Superior temporal gyrus (tissue), 1 donor: ENCODE data around the gene CHM.
A peak's percentile ranks its signal among the peaks of the same experiment; 100 is the strongest.
"Not testable (repeated sequence)": the region's sequence is repeated elsewhere in the genome, so short reads cannot be mapped to it uniquely, and the experiment has no call there.

Experiments
- DNase-seq: peaks from one replicate; pipeline ENCODE4 v3.0.0-alpha.2; 2016; ENCODE audit errors: extremely low spot score

CHM gene

DNA sequence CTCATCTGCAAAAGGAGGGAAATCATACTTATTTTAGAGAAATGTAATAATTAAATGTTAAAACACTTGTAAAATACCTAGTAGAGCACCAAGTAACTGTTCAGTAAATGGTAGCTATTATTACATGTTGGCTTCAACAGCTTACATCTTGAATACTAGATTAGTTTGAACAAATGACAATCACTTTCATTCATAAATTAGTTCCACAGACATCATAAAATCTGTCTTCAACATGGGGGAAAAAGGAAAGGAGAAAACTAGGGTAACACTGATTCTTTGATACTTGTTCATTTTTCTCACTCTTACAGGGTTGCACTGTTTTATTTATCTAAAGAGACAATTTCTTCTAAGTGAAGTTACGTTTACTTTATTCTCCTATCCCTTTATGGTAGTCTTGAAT, 51.7 kb downstream of the CHM start:
- DNase-seq = no peak

DNA sequence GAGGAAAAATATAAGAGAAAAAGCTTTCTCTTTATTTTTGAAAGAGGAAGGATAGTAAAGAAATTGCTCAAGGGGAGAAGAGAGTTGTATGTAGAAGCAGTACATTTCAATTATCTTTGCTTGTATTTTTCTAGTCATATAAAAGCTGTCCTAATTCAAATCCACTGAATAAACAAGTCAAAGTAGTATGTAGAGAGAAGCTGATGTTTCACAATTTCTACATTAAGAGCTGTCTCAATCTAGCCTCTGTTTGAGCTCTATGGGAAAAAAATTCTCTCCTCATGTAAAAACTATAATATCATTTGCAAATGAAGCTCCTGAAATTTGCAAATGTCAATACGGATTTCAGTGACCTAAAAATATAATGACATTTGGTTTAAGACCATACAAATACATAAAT, 52.6 kb downstream of the CHM start:
- no peak for DNase-seq

DNA sequence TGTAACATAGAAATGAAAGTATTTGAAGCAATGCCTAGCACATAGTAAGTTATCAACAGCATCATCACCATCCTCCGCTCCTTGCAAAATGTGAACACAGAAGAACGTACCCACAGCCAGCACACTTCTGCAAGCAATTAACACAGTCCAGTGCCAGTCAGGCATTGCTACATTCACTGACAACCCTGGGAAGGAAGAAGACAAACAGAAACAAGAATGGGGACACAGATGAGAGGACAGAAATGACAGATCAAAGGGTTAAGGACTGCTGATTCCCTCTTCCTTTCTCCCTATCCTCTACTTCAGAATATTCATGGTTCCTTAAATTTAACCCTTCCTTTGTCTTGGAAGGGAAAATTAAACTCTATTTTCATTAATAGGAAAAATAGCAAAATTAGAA, 53.1 kb downstream of the CHM start:
- DNase-seq = no peak

- DNase-seq = no peak
These were observed 53.7 kb downstream of the CHM start for GRCh38 chrX:85993539-85994197.

- no peak for DNase-seq
These were observed 54.5 kb downstream of the CHM start for GRCh38 chrX:85992811-85993229.

DNA sequence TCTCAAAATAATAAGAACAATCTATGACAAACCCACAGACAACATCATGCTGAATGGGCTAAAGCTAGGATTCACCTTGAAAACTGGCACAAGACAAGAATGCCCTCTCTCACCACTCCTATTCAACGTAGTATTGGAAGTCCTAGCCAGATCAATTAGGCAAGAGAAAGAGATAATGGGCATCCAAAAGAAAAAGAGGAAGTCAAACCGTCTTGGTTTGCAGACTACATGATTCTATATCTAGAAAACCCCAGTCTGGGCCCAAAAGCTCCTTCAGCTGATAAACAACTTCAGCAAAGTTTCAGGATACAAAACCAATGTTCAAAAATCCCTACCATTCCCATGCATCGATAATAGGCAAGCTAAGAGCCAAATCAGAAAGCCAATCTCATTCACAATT, 59.0 kb downstream of the CHM start:
- DNase-seq = no peak

DNA sequence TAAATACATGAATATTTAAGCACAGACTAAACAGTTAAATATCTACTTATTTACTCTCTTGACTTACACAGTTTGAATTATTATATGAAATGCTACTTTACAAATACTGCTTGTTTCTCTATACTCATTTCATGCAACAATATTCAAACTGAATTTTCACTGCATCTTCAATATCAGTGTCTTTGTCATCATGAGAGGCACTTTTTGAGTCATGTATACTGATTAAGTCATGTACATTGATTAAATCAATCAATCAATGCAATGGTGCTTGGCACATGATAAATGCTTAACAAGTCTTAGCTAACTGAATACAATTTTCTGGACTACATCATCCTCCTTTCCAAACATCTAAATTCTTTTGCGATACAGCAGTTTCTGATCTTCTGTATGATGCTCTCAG, 67.1 kb downstream of the CHM start:
- no peak for DNase-seq

DNA sequence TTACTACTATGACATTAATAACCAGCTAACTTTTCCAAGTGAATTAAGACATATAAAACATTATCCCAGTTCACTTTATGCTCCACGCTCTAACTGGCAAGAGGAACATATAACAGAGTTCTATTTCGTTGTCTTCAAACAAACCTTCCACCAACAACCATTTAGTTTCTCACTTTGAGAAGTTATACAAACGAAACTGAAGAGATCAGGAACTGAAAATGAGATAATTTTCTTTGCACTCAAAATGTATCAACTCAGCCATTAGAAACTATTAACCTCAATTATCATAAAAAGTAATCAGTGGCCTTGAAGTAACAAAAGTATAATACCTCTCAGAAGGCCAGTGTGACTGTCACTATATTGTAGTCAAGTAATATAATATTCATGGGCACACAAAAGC, 70.1 kb downstream of the CHM start:
- DNase-seq = no peak

- not testable (repeated sequence) for DNase-seq
These were observed 75.0 kb downstream of the CHM start for GRCh38 chrX:85972351-85972750.

DNA sequence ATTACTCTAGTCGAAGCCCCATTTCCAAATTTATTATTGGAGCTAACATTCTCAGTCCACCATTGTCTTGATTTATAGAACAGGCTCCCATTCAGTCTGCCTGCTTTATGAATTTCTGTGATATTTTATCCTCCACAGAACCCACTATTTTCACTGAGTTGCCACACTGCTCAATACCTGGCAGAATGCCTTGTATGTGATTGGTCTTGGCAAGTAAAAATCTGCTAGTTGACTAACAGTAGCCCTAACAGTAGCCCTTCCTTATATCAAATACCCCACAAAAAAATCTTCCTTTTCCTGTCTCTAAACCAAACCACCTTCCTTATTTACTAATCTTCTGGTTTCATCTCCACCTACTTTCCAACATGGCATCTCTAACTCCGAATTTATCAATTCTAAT, 82.6 kb downstream of the CHM start:
- DNase-seq = no peak

- peak; percentile 42 for DNase-seq
These were observed 83.6 kb downstream of the CHM start for GRCh38 chrX:85963736-85964135.

- DNase-seq = no peak
These were observed 91.8 kb downstream of the CHM start for GRCh38 chrX:85955510-85955909.

GRCh38 chrX:85944751-85945150, 102.6 kb downstream of the CHM start:
- DNase-seq = not testable (repeated sequence)

- no peak for DNase-seq
These were observed 106.1 kb downstream of the CHM start for GRCh38 chrX:85941275-85941674.

DNA sequence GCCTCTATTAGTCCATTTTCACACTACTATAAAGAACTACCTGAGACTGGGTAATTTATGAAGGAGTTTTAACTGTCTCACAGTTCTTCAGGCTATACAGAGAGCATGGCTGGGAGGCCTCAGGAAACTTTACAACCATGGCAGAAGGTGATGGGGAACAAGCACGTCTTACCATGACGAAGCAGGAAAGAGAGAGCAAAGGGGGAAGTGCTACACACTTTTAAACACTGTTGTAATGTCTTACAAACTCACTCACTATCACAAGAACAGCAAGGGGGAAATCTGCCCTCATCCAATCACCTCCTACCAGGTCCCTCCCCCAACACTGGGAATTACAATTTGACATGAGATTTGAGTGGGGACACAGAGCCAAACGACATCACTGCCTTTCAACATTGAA, 107.4 kb downstream of the CHM start:
- not testable (repeated sequence) for DNase-seq

DNA sequence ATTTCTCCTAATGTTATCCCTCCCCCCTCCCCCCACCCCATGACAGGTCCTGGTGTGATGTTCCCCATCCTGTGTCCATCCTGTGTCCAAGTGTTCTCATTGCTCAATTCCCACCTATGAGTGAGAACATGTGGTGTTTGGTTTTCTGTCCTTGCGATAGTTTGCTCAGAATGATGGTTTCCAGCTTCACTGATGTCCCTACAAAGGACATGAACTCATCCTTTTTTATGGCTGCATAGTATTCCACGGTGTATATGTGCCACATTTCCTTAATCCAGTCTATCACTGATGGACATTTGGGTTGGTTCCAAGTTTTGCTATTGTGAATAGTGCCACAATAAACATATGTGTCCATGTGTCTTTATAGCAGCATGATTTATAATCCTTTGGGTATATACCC, 113.0 kb downstream of the CHM start:
- not testable (repeated sequence) for DNase-seq

DNA sequence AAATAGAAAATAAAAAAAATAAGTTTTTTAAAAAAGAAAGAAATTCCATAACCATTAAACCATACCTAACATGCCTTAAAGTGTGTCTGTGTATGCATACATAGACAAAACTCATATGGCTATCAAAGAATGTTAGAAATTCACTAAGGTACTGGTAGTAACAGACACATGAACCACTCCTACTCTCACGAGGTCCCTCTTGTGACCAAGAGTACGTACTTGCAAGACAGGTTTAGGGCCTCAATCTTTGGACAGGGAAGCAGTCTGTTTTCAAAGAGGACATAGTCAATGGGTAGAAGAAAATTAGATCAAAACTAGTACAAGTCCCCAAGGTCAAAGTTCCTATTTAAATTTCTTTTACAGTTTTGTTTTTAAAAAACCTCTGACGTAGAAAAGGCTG, 117.3 kb downstream of the CHM start:
- DNase-seq = no peak

GRCh38 chrX:85928606-85929005, 118.8 kb downstream of the CHM start:
- DNase-seq = no peak

DNA sequence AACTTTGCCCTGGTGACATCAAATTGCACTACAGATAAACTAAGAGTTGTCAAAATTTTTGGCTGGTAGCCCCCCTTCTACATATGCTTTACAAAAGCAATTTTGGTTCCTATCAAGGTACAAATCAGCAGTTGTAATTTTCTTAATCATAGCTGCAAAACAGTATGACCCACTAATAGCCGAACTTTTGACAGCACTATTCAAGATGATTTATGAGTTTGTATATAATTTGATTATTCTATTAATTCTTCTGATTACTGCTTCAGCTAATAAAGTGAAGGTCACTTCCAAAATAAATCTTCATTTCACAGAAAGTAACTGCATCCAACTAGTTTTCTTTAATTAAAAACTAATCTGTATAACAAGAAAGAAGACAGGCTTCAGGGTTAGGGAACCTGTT, 119.6 kb downstream of the CHM start:
- no peak for DNase-seq

GRCh38 chrX:85922821-85923220, 124.5 kb downstream of the CHM start:
- DNase-seq = peak; percentile 12

GRCh38 chrX:85916656-85917280, 130.6 kb downstream of the CHM start:
- not testable (repeated sequence) for DNase-seq

- no peak for DNase-seq
These were observed 132.9 kb downstream of the CHM start for GRCh38 chrX:85914431-85914830.

GRCh38 chrX:85907316-85907715, 140.0 kb downstream of the CHM start:
- DNase-seq = no peak

DNA sequence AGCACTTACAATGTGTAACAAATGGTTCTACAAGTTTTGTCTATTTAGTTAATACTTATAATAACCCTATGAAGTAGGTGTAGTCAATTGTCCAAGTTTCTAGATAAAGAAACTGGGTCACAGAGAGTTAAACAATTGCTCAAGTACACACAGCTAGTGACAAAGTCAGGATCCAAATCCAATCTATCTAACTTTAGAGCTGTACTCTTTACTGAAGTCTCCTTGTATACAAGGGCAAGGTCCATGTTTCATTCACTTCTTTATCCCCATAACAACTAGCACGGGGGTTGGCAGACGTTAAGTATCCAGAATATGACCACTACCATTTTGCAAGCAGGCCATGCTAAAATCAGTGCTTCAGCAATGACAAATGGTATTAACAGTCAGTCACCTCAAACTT, 141.0 kb downstream of the CHM start:
- no peak for DNase-seq
